ENCODE measurements around the gene ERC1. TPM values are rescaled to one million over a fixed set of nuclear protein-coding genes. Genes with fewer than 3 reads are reported as not detected.

Gene ERC1
- total and polyA plus RNA-seq, 2 donors (not counting 3 experiments of a cell fraction or from before 2014, with no cell fraction given), result 11.7 to 66.1 TPM

GRCh38 chr12:1369460-1369859, 378.4 kb downstream of the ERC1 start:
- peak; percentile 11 for DNase-seq (ENCODE audit: low read depth, low spot score)

More at GRCh38 chr12:1369460-1369859, 378.4 kb downstream of the ERC1 start:
- Histone ChIP-seq H3K27ac (ENCODE audit: insufficient read depth, low read depth, low read length) (no peak overlapping the region), H3K4me3 (replicated peaks in 1 of 3; ENCODE audit: insufficient read depth in 1 of 3, low read depth in 1 of 3, low read length in 3 of 3) (no peak overlapping the region), H3K36me3 (ENCODE audit: control insufficient read depth in 2 of 2, extremely low read depth in 1 of 2, insufficient read depth in 2 of 2, low read length in 2 of 2) (no peaks in the 10 kb centered on the region), H3K9ac (replicated peaks; ENCODE audit: extremely low read depth, insufficient read depth, low read length) (no peak overlapping the region), H3K4me1 (ENCODE audit: control insufficient read depth, extremely low read depth, insufficient read depth, low read length) (no peaks in the 10 kb centered on the region), H3K79me2 (ENCODE audit: control insufficient read depth, insufficient read depth, low read length) (no peaks in the 10 kb centered on the region), H3K9me3 (replicated peaks; ENCODE audit: control insufficient read depth, insufficient read depth, low read length) (no peaks in the 10 kb centered on the region), H3K9me1 (replicated peaks; ENCODE audit: control insufficient read depth, extremely low read depth, insufficient read depth, low read length) (no peaks in the 10 kb centered on the region), H2AFZ (ENCODE audit: low read depth, low read length) (no peak overlapping the region), H3K27me3 (ENCODE audit: control insufficient read depth in 2 of 2, insufficient read depth in 2 of 2, low read length in 2 of 2) (no peaks in the 10 kb centered on the region), H4K20me1 (replicated peaks; ENCODE audit: control insufficient read depth, extremely low read depth, insufficient read depth, low read length) (no peaks in the 10 kb centered on the region), H3K4me2 (ENCODE audit: insufficient read depth, low read length) (no peak overlapping the region)
- TF ChIP-seq EZH2 (IDR thresholded peaks at IDR 0.05; ENCODE audit: borderline replicate concordance, low read depth, low read length, severe bottlenecking) (no peak), GATA2 (IDR thresholded peaks at IDR 0.05; ENCODE audit: insufficient read depth, insufficient read length, low read depth, low read length) (no peak), POLR2AphosphoS5 (IDR thresholded peaks at IDR 0.05; ENCODE audit: insufficient read depth, low read depth, low read length) (no peak), MYC (IDR thresholded peaks at IDR 0.05; ENCODE audit: low read depth, low read length) (no peak), FOS (IDR thresholded peaks at IDR 0.05; ENCODE audit: borderline replicate concordance, insufficient read depth, low read length) (no peak), MAX (IDR thresholded peaks at IDR 0.05; ENCODE audit: insufficient read depth, insufficient read length) (no peak), CTCF (IDR thresholded peaks at IDR 0.05; ENCODE audit: extremely low read depth in 1 of 2, insufficient read depth in 1 of 2, low read depth in 1 of 2, low read length in 2 of 2) (no peak), JUN (IDR thresholded peaks at IDR 0.05; ENCODE audit: borderline replicate concordance, insufficient read depth, insufficient read length, low read depth) (no peak), POLR2A (IDR thresholded peaks at IDR 0.05; ENCODE audit: low read depth, low read length) (no peak)
- no TSS peak for BruUV-seq (replicated peaks)
- ChIA-PET POLR2A (no interaction called here), CTCF (interaction anchor here (1.1 to 2.0 kb wide), 5 partner anchors 8 to 252 kb away, joined by 4 to 9 read pairs (median 4); no protein-coding TSS in a partner anchor)
- FAIRE-seq, result no peak
- intact Hi-C loops (cut with micrococcal nuclease) (no loop called here), dilution Hi-C loops (cut with MboI; ENCODE audit: extremely low pct_ligation_motif_present, low sequenced_read_pairs) (no loop called here)
